Dermis microvascular lymphatic vessel endothelial cell (primary cell): ENCODE data around the gene NACC2. TPM values are rescaled to one million over a fixed set of nuclear protein-coding genes. Genes with fewer than 3 reads are reported as not detected.
"Not testable (repeated sequence)": the region's sequence is repeated elsewhere in the genome, so short reads cannot be mapped to it uniquely, and the experiment has no call there.

ENCODE experiments used
- DNase-seq, 2 donors: peaks; one replicate each; pipeline versions ENCODE4 v3.0.0 to v3.0.0-alpha.2; 2010; ENCODE audit warnings: low read depth in 2 of 2
- total RNA-seq: library from RNA; depleted of rRNA; stranded (reverse); fragments of >200 nt; gene quantifications from 2 replicates; pipeline ENCODE4 v1.2.1, GENCODE V29; 2014

Gene NACC2
- total RNA-seq, 1 donor from 2014 or later = 12.2 TPM

GRCh38 chr9:136046554-136046920 lies 48.6 kb downstream of the NACC2 start:
- no peak for DNase-seq

DNA sequence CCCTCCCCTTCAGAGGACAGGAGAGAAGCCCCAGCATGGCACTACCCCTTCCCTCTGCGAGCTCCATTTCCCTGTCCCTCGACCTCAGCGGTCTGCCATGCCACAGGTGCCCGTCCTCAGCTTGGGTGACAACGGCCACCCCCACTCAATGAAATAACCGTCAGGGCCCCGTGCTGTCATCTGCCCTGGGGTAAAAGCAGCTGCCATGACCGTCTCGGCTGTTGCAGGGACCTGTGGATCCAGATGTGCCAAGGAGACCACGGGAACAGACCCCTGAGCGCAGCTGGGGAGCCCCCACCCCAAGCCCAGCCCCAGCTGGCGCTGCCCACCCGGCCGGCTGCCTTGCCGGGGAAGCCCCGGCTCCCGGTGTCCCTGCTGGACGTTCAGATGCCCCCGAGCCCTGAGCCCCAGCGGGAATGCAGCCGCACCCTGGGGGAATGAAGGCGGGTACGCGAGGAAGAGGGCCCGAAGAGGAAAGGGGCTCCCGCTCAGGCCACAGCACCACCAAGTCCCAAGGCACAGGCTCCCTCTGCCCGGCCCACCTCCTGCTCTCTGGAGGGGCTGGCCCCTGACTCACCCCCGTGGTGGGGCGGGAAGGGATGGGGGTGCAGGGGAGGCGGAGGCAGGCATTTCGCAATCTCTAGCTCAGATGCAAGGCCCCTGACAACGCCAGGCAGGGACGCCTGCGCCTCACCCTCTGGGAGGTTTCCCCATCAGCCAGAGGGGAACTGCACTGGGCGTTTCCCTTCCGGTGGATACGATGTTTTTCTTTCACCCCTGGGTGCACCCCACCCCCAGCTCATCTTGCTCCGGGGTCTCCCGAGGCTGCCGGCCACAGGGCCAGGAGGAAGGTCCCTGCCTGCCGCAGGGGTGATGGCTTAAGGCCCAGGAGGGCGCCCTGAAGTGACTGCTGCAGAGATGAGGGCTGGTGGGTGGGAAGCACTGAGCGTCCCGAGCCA lies 49.2 kb downstream of the NACC2 start:
- DNase-seq = no peak

DNA sequence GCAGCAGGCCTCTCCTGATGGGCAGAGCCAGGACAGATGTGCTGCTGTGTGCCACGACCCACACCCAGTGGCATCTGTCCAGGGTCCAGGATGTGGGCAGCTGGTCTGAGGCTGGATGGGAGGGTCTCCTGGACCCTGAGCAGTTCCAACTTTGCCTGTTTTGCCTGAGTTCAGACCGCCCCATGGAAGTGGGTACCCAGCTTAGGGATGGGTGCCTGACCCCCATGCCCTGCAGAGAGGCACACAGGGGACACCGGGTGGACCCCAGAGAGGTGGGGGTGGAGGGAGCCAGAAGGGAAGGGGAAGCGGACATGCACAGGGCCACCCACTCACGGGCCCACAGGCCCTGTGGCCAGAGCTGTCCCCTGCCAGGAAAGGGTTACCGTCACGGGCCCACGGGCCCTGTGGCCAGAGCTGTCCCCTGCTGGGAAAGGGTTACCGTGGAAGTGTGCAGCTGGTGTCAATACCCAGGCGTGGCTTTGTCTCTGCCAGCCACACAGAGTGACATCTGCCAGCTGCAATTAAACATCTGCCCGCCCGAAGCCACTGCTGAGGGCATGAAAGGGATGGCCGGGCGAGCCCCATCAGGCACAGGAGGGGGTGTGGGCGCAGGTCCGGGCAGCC lies 50.0 kb downstream of the NACC2 start:
- no peak for DNase-seq

- no peak for DNase-seq
Observed at GRCh38 chr9:136044207-136044970, 50.7 kb downstream of the NACC2 start.

- DNase-seq = no peak
Observed at GRCh38 chr9:136043441-136043991, 51.6 kb downstream of the NACC2 start.

DNA sequence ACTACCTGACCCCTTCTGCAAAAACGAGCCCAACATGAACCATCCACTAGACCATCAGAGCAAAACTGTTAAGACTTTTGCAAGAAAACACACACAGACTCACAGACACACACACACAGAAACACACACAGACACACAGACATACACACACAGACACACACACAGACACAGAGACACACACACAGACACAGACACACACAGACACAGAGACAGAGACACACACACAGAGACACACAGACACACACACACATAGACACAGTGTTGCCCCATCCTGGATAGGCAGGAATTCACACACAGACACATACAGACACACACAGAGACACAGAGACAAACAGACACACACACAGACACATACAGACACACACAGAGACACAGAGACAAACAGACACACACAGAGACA lies 52.5 kb downstream of the NACC2 start:
- DNase-seq = no peak

DNA sequence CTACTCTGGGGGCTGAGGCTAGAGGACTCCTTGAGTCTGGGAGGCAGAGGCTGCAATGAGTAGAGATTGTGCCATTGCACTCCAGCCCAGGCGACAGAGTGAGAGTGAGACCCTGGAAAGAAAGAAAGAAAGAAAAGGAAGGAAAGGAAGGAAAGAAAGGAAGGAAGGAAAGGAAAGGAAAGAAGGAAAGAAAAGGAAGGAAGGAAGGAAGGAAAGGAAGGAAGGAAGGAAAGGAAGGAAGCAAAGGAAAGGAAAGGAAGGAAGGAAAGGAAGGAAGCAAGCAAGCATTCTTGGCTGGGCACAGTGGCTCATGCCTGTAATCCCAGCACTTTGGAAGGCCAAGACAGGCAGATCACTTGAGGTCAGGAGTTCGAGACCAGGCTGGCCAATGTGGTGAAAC lies 54.2 kb downstream of the NACC2 start:
- not testable (repeated sequence) for DNase-seq

GRCh38 chr9:136039488-136039887 lies 55.6 kb downstream of the NACC2 start:
- DNase-seq = no peak

- DNase-seq = no peak
Observed at GRCh38 chr9:136036848-136037247, 58.2 kb downstream of the NACC2 start.

GRCh38 chr9:136036050-136036449 lies 59.0 kb downstream of the NACC2 start:
- DNase-seq = no peak

- DNase-seq = no peak
Observed at GRCh38 chr9:136031741-136032730, 63.1 kb downstream of the NACC2 start.

DNA sequence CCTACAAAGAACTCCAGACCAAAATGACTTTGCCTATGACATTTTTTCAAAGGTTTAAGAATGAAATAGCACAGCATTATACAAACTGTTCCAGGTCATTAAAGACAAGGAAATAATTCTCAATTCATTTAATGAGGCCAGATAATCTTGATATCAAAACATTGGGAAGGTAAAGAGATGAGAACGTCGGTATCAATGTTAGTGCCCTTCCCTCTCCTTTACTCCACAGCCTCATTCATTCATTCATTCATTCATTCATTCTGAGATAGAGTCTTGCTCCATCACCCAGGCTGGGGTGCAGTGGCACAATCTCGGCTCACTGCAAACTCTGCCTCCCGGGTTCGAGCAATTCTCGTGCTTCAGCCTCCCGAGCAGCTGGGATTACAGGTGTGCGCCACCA lies 64.0 kb downstream of the NACC2 start:
- no peak for DNase-seq

GRCh38 chr9:136029556-136029955 lies 65.5 kb downstream of the NACC2 start:
- no peak for DNase-seq

GRCh38 chr9:136028760-136029470 lies 66.2 kb downstream of the NACC2 start:
- no peak for DNase-seq

DNA sequence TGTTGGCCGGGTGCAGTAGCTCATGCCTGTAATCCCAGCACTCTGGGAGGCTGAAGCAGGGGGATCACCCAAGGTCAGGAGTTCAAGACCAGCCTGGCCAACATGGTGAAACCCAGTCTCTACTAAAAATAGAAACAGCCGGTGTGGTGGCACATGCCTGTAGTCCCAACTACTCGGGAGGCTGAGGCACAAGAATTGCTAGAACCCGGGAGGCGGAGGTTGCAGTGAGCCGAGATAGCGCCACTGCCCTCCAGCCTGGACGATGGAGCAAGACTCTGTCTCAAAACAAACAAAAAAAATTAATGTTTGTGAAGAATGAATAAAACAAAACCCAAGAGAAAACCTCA lies 68.2 kb downstream of the NACC2 start:
- not testable (repeated sequence) for DNase-seq

DNA sequence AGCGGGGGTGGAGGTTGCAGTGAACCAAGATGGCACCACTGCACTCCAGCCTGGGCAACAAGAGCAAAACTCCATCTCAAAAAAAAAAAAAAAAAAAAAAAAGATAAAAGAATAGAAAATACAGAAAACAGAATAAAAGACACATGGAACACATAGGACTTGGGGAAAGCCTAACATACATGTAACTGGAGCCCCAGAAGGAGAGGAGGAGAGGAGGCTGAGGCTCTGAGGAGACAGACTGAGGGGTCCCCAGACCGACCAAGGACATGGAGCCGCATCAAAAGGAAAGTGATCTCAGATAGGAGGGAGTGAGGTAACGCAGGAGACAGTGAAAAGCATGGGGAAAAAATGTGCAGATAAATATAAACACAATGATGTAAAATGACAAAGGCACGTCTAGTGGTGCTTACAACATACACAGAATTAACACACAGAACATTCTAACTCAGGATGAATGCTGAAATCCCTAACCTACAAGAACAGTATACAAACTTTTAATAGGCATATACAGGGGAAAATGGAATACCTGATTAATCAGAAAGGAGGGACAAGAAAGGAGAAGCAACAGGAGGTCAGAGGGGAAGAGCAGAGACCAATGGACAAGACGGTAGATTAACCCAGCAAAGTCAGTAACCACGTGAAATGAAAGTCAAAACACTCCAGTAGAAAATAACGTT lies 68.7 kb downstream of the NACC2 start:
- DNase-seq = no peak

GRCh38 chr9:136025481-136025880 lies 69.6 kb downstream of the NACC2 start:
- no peak for DNase-seq

DNA sequence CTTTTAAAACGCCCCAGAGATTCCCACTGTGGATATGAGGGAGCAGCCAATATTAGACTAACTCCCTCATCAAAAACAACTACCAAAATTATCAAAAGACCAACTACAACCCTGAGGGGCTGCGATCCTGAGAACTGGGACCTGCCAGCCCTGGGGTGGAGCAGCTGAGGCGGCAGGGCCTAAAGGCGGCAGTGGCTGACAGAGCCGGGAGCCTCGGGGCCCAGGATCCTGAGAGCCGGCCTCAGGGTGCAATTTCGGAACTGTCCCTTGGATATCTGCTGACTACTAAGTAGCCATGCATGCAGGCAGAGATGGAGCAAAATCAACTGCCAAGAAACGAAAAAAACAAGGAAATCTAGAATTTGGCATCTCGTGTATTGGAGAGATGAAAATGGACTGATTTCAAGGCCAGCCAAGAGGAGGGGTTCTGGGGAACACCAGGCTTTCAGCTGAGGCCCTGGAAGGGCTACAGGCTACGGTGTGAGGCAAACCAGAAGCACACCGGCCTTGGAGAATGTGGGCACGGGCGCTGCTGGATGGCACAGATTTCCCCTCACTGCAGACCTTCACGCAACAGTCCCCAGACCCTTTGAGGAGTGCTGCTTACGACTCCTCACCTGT lies 70.3 kb downstream of the NACC2 start:
- DNase-seq = no peak

GRCh38 chr9:136024286-136024685 lies 70.8 kb downstream of the NACC2 start:
- DNase-seq = no peak
